Measurements from ENCODE around the gene DOC2A.

The DOC2A gene

GRCh38 chr16:29984764-29985147 lies 26.1 kb downstream of the DOC2A start:
- Histone ChIP-seq H3K9me3 (ENCODE audit: low read length) (no peaks in the 10 kb centered on the region), H2AFZ (ENCODE audit: low read length) (no peak overlapping the region), H3K79me2 (ENCODE audit: insufficient read depth, low read length) (no peaks in the 10 kb centered on the region), H3K27me3 (ENCODE audit: insufficient read depth, low read length) (no peaks in the 10 kb centered on the region), H3K4me1 (ENCODE audit: insufficient read depth, low read length, severe bottlenecking) (no peaks in the 10 kb centered on the region), H4K20me1 (ENCODE audit: insufficient read depth, low read length) (no peaks in the 10 kb centered on the region), H3F3A (ENCODE audit: insufficient read depth, low read length) (no peaks in the 10 kb centered on the region), H3K9me2 (ENCODE audit: low read depth, low read length) (no peaks in the 10 kb centered on the region), H3K9ac (ENCODE audit: low read length) (no peak overlapping the region), H3K27ac (ENCODE audit: low read depth, low read length, poor library complexity, severe bottlenecking) (no peak overlapping the region), H3K4me2 (ENCODE audit: low read length) (no peak overlapping the region), H3K36me3 (ENCODE audit: insufficient read depth, low read length) (peaks cover 100% of the 10 kb centered on the region), H3K4me3 (ENCODE audit: low read depth, low read length, poor library complexity, severe bottlenecking) (no peak overlapping the region)
- TF ChIP-seq, protein P1, sequence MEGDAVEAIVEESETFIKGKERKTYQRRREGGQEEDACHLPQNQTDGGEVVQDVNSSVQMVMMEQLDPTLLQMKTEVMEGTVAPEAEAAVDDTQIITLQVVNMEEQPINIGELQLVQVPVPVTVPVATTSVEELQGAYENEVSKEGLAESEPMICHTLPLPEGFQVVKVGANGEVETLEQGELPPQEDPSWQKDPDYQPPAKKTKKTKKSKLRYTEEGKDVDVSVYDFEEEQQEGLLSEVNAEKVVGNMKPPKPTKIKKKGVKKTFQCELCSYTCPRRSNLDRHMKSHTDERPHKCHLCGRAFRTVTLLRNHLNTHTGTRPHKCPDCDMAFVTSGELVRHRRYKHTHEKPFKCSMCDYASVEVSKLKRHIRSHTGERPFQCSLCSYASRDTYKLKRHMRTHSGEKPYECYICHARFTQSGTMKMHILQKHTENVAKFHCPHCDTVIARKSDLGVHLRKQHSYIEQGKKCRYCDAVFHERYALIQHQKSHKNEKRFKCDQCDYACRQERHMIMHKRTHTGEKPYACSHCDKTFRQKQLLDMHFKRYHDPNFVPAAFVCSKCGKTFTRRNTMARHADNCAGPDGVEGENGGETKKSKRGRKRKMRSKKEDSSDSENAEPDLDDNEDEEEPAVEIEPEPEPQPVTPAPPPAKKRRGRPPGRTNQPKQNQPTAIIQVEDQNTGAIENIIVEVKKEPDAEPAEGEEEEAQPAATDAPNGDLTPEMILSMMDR (IDR thresholded peaks at IDR 0.05; ENCODE audit: low read length) = no peak
- no peak for TF ChIP-seq EZH2 (IDR thresholded peaks at IDR 0.05; ENCODE audit: borderline replicate concordance, low read length)

DNA sequence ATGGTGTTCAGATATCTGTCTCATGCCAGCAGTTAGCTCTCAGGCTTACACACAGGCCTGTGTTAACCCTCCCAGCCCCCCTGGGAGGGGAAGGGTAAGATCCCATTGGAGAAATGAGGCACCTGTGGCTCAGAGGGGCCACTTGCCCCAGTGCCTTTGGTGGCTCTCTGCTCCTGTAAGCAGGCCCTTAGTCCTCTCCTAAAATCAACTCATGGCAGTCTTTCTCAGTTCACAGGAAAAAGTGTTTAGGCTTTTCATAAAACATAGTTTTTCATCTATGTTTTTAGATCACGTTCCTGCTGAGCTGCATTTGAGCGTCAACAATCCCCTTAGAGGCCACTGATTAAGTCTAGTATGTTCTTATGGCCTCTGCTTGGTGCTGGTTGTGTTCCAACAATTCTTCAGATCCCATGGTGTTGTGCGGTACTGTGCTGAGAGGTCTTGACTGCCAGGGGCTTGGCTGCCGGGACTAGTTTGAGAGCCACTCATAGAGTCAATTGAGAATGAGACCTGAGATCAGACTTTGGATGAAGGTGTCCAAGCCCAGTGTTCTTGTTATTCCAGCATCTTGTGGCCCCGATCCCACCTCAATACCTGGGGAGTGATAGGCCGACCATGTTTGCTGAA lies 26.6 kb downstream of the DOC2A start:
- H3K9ac ChIP-seq (ENCODE audit: low read length) = no peak overlapping the region
- TF ChIP-seq EZH2 (IDR thresholded peaks at IDR 0.05; ENCODE audit: borderline replicate concordance, low read length) = no peak
- TF ChIP-seq, protein P1 (IDR thresholded peaks at IDR 0.05; ENCODE audit: low read length) = no peak

GRCh38 chr16:29983420-29984136 lies 27.2 kb downstream of the DOC2A start:
- Histone ChIP-seq H3K4me3 (ENCODE audit: low read depth, low read length, poor library complexity, severe bottlenecking) (no peak overlapping the region), H4K20me1 (ENCODE audit: insufficient read depth, low read length) (no peaks in the 10 kb centered on the region), H3F3A (ENCODE audit: insufficient read depth, low read length) (no peaks in the 10 kb centered on the region), H3K36me3 (ENCODE audit: insufficient read depth, low read length) (peaks cover 100% of the 10 kb centered on the region), H3K4me1 (ENCODE audit: insufficient read depth, low read length, severe bottlenecking) (no peaks in the 10 kb centered on the region), H3K9me3 (ENCODE audit: low read length) (no peaks in the 10 kb centered on the region), H3K9ac (ENCODE audit: low read length) (no peak overlapping the region), H3K79me2 (ENCODE audit: insufficient read depth, low read length) (no peaks in the 10 kb centered on the region), H3K27me3 (ENCODE audit: insufficient read depth, low read length) (no peaks in the 10 kb centered on the region), H2AFZ (ENCODE audit: low read length) (no peak overlapping the region), H3K4me2 (ENCODE audit: low read length) (no peak overlapping the region), H3K9me2 (ENCODE audit: low read depth, low read length) (no peaks in the 10 kb centered on the region), H3K27ac (ENCODE audit: low read depth, low read length, poor library complexity, severe bottlenecking) (no peak overlapping the region)
- TF ChIP-seq EZH2 (IDR thresholded peaks at IDR 0.05; ENCODE audit: borderline replicate concordance, low read length) = no peak
- TF ChIP-seq, protein P1 (IDR thresholded peaks at IDR 0.05; ENCODE audit: low read length) = no peak

More for the DNA sequence above, 26.6 kb downstream of the DOC2A start:
- no peak overlapping the region for H3K27ac ChIP-seq (ENCODE audit: low read depth, low read length, poor library complexity, severe bottlenecking)
- peaks cover 100% of the 10 kb centered on the region for H3K36me3 ChIP-seq (ENCODE audit: insufficient read depth, low read length)
- H3K9me2 ChIP-seq (ENCODE audit: low read depth, low read length) = no peaks in the 10 kb centered on the region
- no peaks in the 10 kb centered on the region for H4K20me1 ChIP-seq (ENCODE audit: insufficient read depth, low read length)
- no peaks in the 10 kb centered on the region for H3K27me3 ChIP-seq (ENCODE audit: insufficient read depth, low read length)
- no peaks in the 10 kb centered on the region for H3K4me1 ChIP-seq (ENCODE audit: insufficient read depth, low read length, severe bottlenecking)
- no peak overlapping the region for H3K4me2 ChIP-seq (ENCODE audit: low read length)
- H3K4me3 ChIP-seq (ENCODE audit: low read depth, low read length, poor library complexity, severe bottlenecking) = no peak overlapping the region
- H3K9me3 ChIP-seq (ENCODE audit: low read length) = no peaks in the 10 kb centered on the region
- H3F3A ChIP-seq (ENCODE audit: insufficient read depth, low read length) = no peaks in the 10 kb centered on the region
- H3K79me2 ChIP-seq (ENCODE audit: insufficient read depth, low read length) = no peaks in the 10 kb centered on the region
- H2AFZ ChIP-seq (ENCODE audit: low read length) = no peak overlapping the region
